CD4-positive, alpha-beta memory T cell (primary cell): Measurements from ENCODE around the gene PAX6. TPM values are rescaled to one million over a fixed set of nuclear protein-coding genes. Genes with fewer than 3 reads are reported as not detected.

Experiments used
- CTCF ChIA-PET: fragments of 350-600 bp; sonication (Branson Sonifier 250); formaldehyde crosslinking; loops from one replicate; lab custom pipeline; 2021; ENCODE audit warnings: inconsistent platforms; ENCODE audit not compliant: partially characterized antibody; lab: Charles Lee
- POLR2A ChIA-PET: fragments of 350-600 bp; sonication (Branson Sonifier 250); formaldehyde crosslinking; loops from one replicate; lab custom pipeline; 2021; ENCODE audit not compliant: partially characterized antibody; lab: Charles Lee
- DNase-seq, 5 donors: peaks; one replicate each; pipeline versions ENCODE4 v3.0.0 to v3.0.0-alpha.2; 2020 to 2022; ENCODE audit warnings: mixed read lengths in 1 of 5
- H3K27ac ChIP-seq: one replicate; pipeline ENCODE4 v1.7.0; 2013; ENCODE audit warnings: low read depth, low read length
- H3K27me3 ChIP-seq: 2 replicates; pipeline ENCODE4 v1.7.0; 2013; ENCODE audit warnings: mild to moderate bottlenecking, low read length, moderate library complexity; ENCODE audit not compliant: insufficient read depth
- H3K36me3 ChIP-seq: 2 replicates; pipeline ENCODE4 v1.7.0; 2013; ENCODE audit warnings: mild to moderate bottlenecking, low read length, moderate library complexity; ENCODE audit not compliant: insufficient read depth
- H3K4me1 ChIP-seq: 2 replicates; pipeline ENCODE4 v1.7.0; 2013; ENCODE audit warnings: mild to moderate bottlenecking, low read length, moderate library complexity; ENCODE audit not compliant: insufficient read depth
- H3K4me3 ChIP-seq, 2 donors: one replicate each; pipeline ENCODE4 v1.7.0; 2013; ENCODE audit warnings: low read length in 2 of 2, mild to moderate bottlenecking in 1 of 2
- H3K9me3 ChIP-seq, 2 donors: one replicate each; pipeline ENCODE4 v1.7.0; 2013; ENCODE audit warnings: low read length in 2 of 2, control low read depth in 1 of 2; ENCODE audit not compliant: control insufficient read depth in 1 of 2
- H3K27ac Mint-ChIP-seq, 7 donors: one replicate each; pipeline ENCODE4 v1.8.0; 2020 to 2021; ENCODE audit warnings: mixed read lengths in 7 of 7, mild to moderate bottlenecking in 6 of 7, inconsistent platforms in 3 of 7, moderate library complexity in 3 of 7
- H3K27me3 Mint-ChIP-seq, 2 donors: one replicate each; pipeline ENCODE4 v1.8.0; 2020 to 2021; ENCODE audit warnings: mixed read lengths in 2 of 2
- H3K36me3 Mint-ChIP-seq, 2 donors: one replicate each; pipeline ENCODE4 v1.8.0; 2020 to 2021; ENCODE audit warnings: mixed read lengths in 2 of 2, inconsistent platforms in 1 of 2, mild to moderate bottlenecking in 1 of 2
- H3K4me1 Mint-ChIP-seq, 4 donors: one replicate each; pipeline ENCODE4 v1.8.0; 2020 to 2021; ENCODE audit warnings: mixed read lengths in 4 of 4, mild to moderate bottlenecking in 1 of 4
- H3K4me3 Mint-ChIP-seq, 8 donors: one replicate each; pipeline ENCODE4 v1.8.0; 2020 to 2021; ENCODE audit warnings: mixed read lengths in 8 of 8, mild to moderate bottlenecking in 7 of 8, moderate library complexity in 6 of 8, inconsistent platforms in 3 of 8
- H3K9me3 Mint-ChIP-seq, 8 donors: one replicate each; pipeline ENCODE4 v1.8.0; 2020 to 2021; ENCODE audit warnings: mixed read lengths in 8 of 8, mild to moderate bottlenecking in 5 of 8, inconsistent platforms in 3 of 8, moderate library complexity in 1 of 8
- intact Hi-C: fragments of 100-400 bp; cut with micrococcal nuclease; formaldehyde crosslinking; loops from one replicate; pipeline ENCODE4 v1.15.1; 2023
- polyA plus RNA-seq, 2 donors: library from polyadenylated mRNA; unstranded; fragments of 300-500 nt; fragmentation: Illumina TruSeq; gene quantifications; one replicate each; pipeline ENCODE4 v1.2.3, GENCODE V29; 2021
- total RNA-seq, 2 experiments: library from RNA; stranded (reverse); gene quantifications; one replicate each; pipeline ENCODE4 v1.2.3, GENCODE V29; 2021

PAX6 gene
- total and polyA plus RNA-seq, 4 experiments from 2014 or later = 0.11 TPM; not detected in 3

DNA sequence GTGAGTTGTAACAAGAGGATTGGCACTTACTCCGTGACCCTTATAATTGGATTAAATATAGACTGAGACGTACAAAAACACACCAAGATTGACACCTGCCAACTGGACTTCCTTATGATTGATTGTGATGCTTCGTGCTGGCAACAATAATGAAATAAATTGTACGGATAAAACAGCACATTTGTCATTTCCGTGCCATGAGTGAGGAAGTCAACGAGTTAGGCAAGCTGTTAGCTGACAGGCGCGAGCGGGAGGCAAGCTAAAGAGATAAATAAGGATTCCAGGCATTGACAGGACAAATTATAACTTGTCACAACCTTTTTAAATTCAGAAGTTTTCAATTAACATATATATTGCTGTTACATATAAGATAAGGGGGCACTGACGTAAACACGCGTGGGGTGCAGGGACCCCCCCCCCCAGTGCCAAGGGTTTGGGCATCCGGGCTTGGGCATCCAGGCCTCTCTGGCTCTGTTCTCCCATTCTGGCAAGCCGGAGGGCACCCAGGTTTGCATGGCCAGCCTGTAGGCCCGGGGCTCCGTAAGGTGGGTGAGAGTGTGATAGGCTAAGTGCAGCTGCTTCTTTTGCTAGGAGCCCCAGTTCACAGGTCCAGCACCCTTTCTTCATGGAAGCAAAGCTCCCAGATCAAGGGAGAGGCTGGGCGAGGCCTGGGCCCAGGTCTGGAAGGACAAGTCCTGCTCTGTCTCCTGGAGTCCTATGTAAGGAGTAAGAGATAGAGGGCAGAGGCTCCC, 11.2 kb upstream of the PAX6 start:
- Histone ChIP-seq H3K27ac (no peak overlapping the region), H3K4me1 (peaks cover 10% of the 10 kb centered on the region), H3K27me3 (peaks cover 85% of the 10 kb centered on the region), H3K9me3 (no peaks in the 10 kb centered on the region), H3K4me3 (no peak overlapping the region), H3K36me3 (no peaks in the 10 kb centered on the region)
- intact Hi-C loops = no loop called here
- no peaks in the 10 kb centered on the region for H3K36me3 Mint-ChIP-seq
- H3K27me3 Mint-ChIP-seq = peaks cover 60 to 65% of the 10 kb centered on the region in 2 donors
- H3K9me3 Mint-ChIP-seq = peaks cover 0 to 17% (median 15%) of the 10 kb centered on the region in 8 donors
- no peak for DNase-seq
- POLR2A ChIA-PET = no interaction called here
- no peak overlapping the region for H3K4me3 Mint-ChIP-seq
- CTCF ChIA-PET = no interaction called here
- H3K4me1 Mint-ChIP-seq = peaks cover 4 to 30% (median 14%) of the 10 kb centered on the region in 4 donors
- H3K27ac Mint-ChIP-seq = no peak overlapping the region

DNA sequence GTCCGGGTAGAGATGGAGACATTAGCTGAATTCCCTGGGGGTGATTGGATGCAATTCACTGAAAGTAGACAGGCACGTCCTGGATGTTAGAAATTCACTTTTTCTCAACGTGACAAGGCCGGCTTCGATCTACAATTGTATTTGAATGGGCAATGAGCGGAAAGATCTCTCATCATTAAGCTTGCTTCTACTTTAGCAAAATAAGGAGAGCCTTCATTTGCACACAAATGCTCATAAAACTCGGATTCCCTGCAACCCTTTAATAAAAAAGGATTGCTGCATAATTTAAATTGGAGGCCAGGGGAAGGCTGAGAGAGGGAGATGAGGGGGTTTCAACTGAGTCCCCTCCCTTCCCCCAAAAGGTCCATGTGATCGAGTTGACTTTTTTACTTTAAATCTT, 10.6 kb upstream of the PAX6 start:
- no peaks in the 10 kb centered on the region for H3K9me3 ChIP-seq
- H3K36me3 ChIP-seq = no peaks in the 10 kb centered on the region
- intact Hi-C loops = no loop called here
- ChIA-PET POLR2A (no interaction called here), CTCF (no interaction called here)
- Mint-ChIP-seq H3K9me3 (peaks cover 0 to 18% (median 14%) of the 10 kb centered on the region in 8 donors), H3K36me3 (no peaks in the 10 kb centered on the region), H3K4me1 (peaks cover 4 to 30% (median 16%) of the 10 kb centered on the region in 4 donors), H3K27me3 (peaks cover 62 to 67% of the 10 kb centered on the region in 2 donors), H3K4me3 (no peak overlapping the region), H3K27ac (no peak overlapping the region)
- H3K4me3 ChIP-seq = no peak overlapping the region
- peaks cover 16% of the 10 kb centered on the region for H3K4me1 ChIP-seq
- H3K27ac ChIP-seq = no peak overlapping the region
- no peak for DNase-seq
- H3K27me3 ChIP-seq = peaks cover 86% of the 10 kb centered on the region

GRCh38 chr11:31821235-31821764, 10.2 kb upstream of the PAX6 start:
- H3K4me3 Mint-ChIP-seq = no peak overlapping the region
- Histone ChIP-seq H3K36me3 (no peaks in the 10 kb centered on the region), H3K27ac (no peak overlapping the region), H3K4me3 (no peak overlapping the region), H3K9me3 (no peaks in the 10 kb centered on the region), H3K4me1 (peaks cover 20% of the 10 kb centered on the region), H3K27me3 (peaks cover 81% of the 10 kb centered on the region)
- H3K9me3 Mint-ChIP-seq = peaks cover 0 to 17% (median 11%) of the 10 kb centered on the region in 8 donors
- H3K27me3 Mint-ChIP-seq = peaks cover 60 to 64% of the 10 kb centered on the region in 2 donors
- intact Hi-C loops = no loop called here
- H3K36me3 Mint-ChIP-seq = no peaks in the 10 kb centered on the region
- CTCF ChIA-PET = no interaction called here
- no peak for DNase-seq
- H3K4me1 Mint-ChIP-seq = peaks cover 5 to 28% (median 14%) of the 10 kb centered on the region in 4 donors
- POLR2A ChIA-PET = no interaction called here
- H3K27ac Mint-ChIP-seq = peak overlapping the region in 1 of 7 donors; percentile 42

DNA sequence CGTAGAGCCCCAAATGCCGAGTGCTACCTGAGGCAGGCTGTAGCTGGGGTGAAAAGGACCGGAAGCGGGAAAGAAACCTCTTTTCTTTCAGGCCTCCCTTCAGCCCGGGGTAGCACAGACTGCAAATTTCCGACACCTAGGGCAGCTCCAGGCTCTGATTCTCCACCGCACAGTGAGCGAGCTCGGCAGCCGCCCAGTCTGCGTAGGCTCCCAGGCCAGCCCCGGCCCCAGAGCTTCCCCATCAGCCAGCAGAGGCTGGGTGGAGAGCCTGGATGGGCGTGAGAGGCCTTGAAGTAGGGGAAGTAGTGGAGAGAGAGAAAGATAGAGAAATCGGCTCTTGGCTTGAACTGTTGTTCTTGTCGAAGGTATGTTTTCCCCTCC, 9.3 kb upstream of the PAX6 start:
- no peak overlapping the region for H3K27ac Mint-ChIP-seq
- no peaks in the 10 kb centered on the region for H3K36me3 ChIP-seq
- intact Hi-C loops = no loop called here
- peaks cover 76% of the 10 kb centered on the region for H3K27me3 ChIP-seq
- no peak overlapping the region for H3K4me3 ChIP-seq
- peaks cover 6 to 29% (median 17%) of the 10 kb centered on the region in 4 donors for H3K4me1 Mint-ChIP-seq
- CTCF ChIA-PET = no interaction called here
- no peak overlapping the region for H3K4me3 Mint-ChIP-seq
- POLR2A ChIA-PET = no interaction called here
- no peak overlapping the region for H3K27ac ChIP-seq
- H3K27me3 Mint-ChIP-seq = peaks cover 62% of the 10 kb centered on the region in 2 donors
- no peak for DNase-seq
- peaks cover 27% of the 10 kb centered on the region for H3K4me1 ChIP-seq
- peaks cover 0 to 15% (median 10%) of the 10 kb centered on the region in 8 donors for H3K9me3 Mint-ChIP-seq
- no peaks in the 10 kb centered on the region for H3K9me3 ChIP-seq
- H3K36me3 Mint-ChIP-seq = no peaks in the 10 kb centered on the region

GRCh38 chr11:31819621-31820437, 8.7 kb upstream of the PAX6 start:
- Histone ChIP-seq H3K27ac (no peak overlapping the region), H3K36me3 (no peaks in the 10 kb centered on the region), H3K9me3 (no peaks in the 10 kb centered on the region), H3K4me1 (peaks cover 33% of the 10 kb centered on the region), H3K27me3 (peaks cover 77% of the 10 kb centered on the region), H3K4me3 (no peak overlapping the region)
- intact Hi-C loops = no loop called here
- Mint-ChIP-seq H3K36me3 (peaks cover 0 to 1% of the 10 kb centered on the region in 2 donors), H3K27me3 (peaks cover 61 to 62% of the 10 kb centered on the region in 2 donors), H3K9me3 (peaks cover 0 to 12% (median 10%) of the 10 kb centered on the region in 8 donors), H3K4me1 (peaks cover 7 to 30% (median 20%) of the 10 kb centered on the region in 4 donors), H3K4me3 (peak overlapping the region in 2 of 8 donors; percentile 47 to 54), H3K27ac (peak overlapping the region in 2 of 7 donors; percentile 30 to 47)
- no peak for DNase-seq
- POLR2A ChIA-PET = no interaction called here
- CTCF ChIA-PET = no interaction called here

DNA sequence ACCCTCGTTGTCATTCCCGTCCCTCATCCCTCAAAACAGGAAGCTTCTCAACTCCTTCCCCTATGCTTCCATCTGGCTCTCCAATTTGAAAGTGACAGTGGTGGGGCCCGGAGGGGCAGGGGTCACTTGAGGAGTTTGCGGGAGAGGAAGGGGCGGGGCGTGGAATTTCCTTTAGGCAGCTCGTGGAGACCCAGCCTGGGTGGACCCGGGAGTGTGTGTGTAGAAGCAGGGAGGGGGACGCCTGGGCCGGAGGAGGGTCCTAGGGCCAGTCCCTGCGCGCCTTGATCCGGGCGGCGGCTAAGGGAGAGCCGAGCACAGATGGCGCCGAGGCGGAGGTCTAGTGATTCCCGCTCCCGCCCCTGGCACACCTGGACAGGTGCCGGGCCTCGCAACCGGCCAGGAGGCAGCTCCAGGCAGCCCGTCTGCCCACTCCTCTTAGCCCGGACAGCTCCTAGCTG, 7.8 kb upstream of the PAX6 start:
- no peak for DNase-seq
- Mint-ChIP-seq H3K4me3 (peak overlapping the region in 2 of 8 donors; percentile 21 to 29), H3K4me1 (peaks cover 7 to 32% (median 19%) of the 10 kb centered on the region in 4 donors), H3K9me3 (peaks cover 0 to 12% (median 6%) of the 10 kb centered on the region in 8 donors), H3K27ac (peak overlapping the region in 1 of 7 donors; percentile 44), H3K36me3 (peaks cover 0 to 1% of the 10 kb centered on the region in 2 donors), H3K27me3 (peaks cover 57 to 59% of the 10 kb centered on the region in 2 donors)
- H3K27ac ChIP-seq = no peak overlapping the region
- H3K4me3 ChIP-seq = no peak overlapping the region
- no peaks in the 10 kb centered on the region for H3K9me3 ChIP-seq
- ChIA-PET POLR2A (interaction anchor here (2.0 kb wide), 1 partner anchor 12 kb away, joined by 7 read pairs; no protein-coding TSS in a partner anchor), CTCF (interaction anchor here (0.6 kb wide), 1 partner anchor 52 kb away, joined by 5 read pairs; no protein-coding TSS in a partner anchor)
- peaks cover 75% of the 10 kb centered on the region for H3K27me3 ChIP-seq
- no peaks in the 10 kb centered on the region for H3K36me3 ChIP-seq
- peaks cover 43% of the 10 kb centered on the region for H3K4me1 ChIP-seq
- intact Hi-C loops = no loop called here
